Esophagus (tissue), 2 donors: Measurements from ENCODE around the gene XYLB. TPM values are rescaled to one million over a fixed set of nuclear protein-coding genes. Genes with fewer than 3 reads are reported as not detected.

ENCODE experiments used
- H3K27ac ChIP-seq, 2 donors: one replicate each; pipeline ENCODE4 v1.5.1; 2013; ENCODE audit warnings: low read depth in 2 of 2, mild to moderate bottlenecking in 2 of 2, inconsistent platforms in 1 of 2, low read length in 1 of 2, moderate library complexity in 1 of 2
- H3K27me3 ChIP-seq, 2 donors: one replicate each; pipeline ENCODE4 v1.6.1; 2013; ENCODE audit warnings: low read length in 2 of 2, control low read depth in 1 of 2, mild to moderate bottlenecking in 1 of 2; ENCODE audit not compliant: insufficient read depth in 2 of 2, control insufficient read depth in 1 of 2
- H3K36me3 ChIP-seq, 2 donors: one replicate each; pipeline ENCODE4 v1.6.1; 2013; ENCODE audit warnings: low read length in 1 of 2; ENCODE audit not compliant: control insufficient read depth in 2 of 2, insufficient read depth in 2 of 2
- H3K4me1 ChIP-seq, 2 donors: one replicate each; pipeline ENCODE4 v1.6.1; 2013; ENCODE audit warnings: low read length in 1 of 2; ENCODE audit not compliant: control insufficient read depth in 2 of 2, insufficient read depth in 2 of 2
- H3K4me3 ChIP-seq, 2 donors: one replicate each; pipeline ENCODE4 v1.5.1; 2013; ENCODE audit warnings: low read length in 2 of 2, mild to moderate bottlenecking in 2 of 2, low read depth in 1 of 2, moderate library complexity in 1 of 2
- H3K9me3 ChIP-seq, 2 donors: one replicate each; pipeline ENCODE4 v1.6.1; 2013; ENCODE audit warnings: mild to moderate bottlenecking in 2 of 2, low read depth in 1 of 2, low read length in 1 of 2, moderate library complexity in 1 of 2; ENCODE audit not compliant: control insufficient read depth in 2 of 2, insufficient read depth in 1 of 2
- WGBS, 2 donors: extraction: QIAGEN DNeasy Blood & Tissue Kit; methylation state at CpG; one replicate each; pipeline ENCODE4 v1.1.7; 2013; 5-methylcytosine and 5-hydroxymethylcytosine counted together
- polyA plus RNA-seq, 2 donors: library from polyadenylated mRNA; stranded (reverse); fragments of 200-250 nt; gene quantifications; one replicate each; pipeline ENCODE4 v1.2.3, GENCODE V29; 2013
- donor health status: healthy with polysubstance abuse.
- donor health status: Bipolar disorder and iron deficiency.

The XYLB gene
- polyA plus RNA-seq, 2 donors = 1.3 to 1.5 TPM

GRCh38 chr3:38337703-38338102, 8.9 kb upstream of the XYLB start:
- no peaks in the 10 kb centered on the region for H3K36me3 ChIP-seq
- no peaks in the 10 kb centered on the region for H3K4me1 ChIP-seq
- no peak overlapping the region for H3K27ac ChIP-seq
- H3K4me3 ChIP-seq = no peak overlapping the region
- no peaks in the 10 kb centered on the region for H3K9me3 ChIP-seq
- WGBS, 2 donors = 91 to 96% methylated on average over 2 of the region's 2 CpGs
- no peaks in the 10 kb centered on the region for H3K27me3 ChIP-seq

- no peak overlapping the region for H3K27ac ChIP-seq
- H3K9me3 ChIP-seq = no peaks in the 10 kb centered on the region
- H3K4me1 ChIP-seq = peaks cover 0 to 2% of the 10 kb centered on the region in 2 donors
- no peaks in the 10 kb centered on the region for H3K27me3 ChIP-seq
- WGBS, 2 donors = 89 to 97% methylated on average over 3 of the region's 3 CpGs
- no peaks in the 10 kb centered on the region for H3K36me3 ChIP-seq
- H3K4me3 ChIP-seq = no peak overlapping the region
Measured at GRCh38 chr3:38343797-38344594, 2.6 kb upstream of the XYLB start.

- 39 to 42% methylated on average over 10 of the region's 10 CpGs for WGBS, 2 donors
- Histone ChIP-seq H3K36me3 (no peaks in the 10 kb centered on the region), H3K27me3 (no peaks in the 10 kb centered on the region), H3K4me3 (peak overlapping the region; percentile 61 to 66), H3K27ac (no peak overlapping the region), H3K9me3 (no peaks in the 10 kb centered on the region), H3K4me1 (peaks cover 0 to 2% of the 10 kb centered on the region in 2 donors)
Measured at GRCh38 chr3:38345879-38346586, 552 bp upstream of the XYLB start.

GRCh38 chr3:38347421-38348200, 1.0 kb downstream of the XYLB start:
- Histone ChIP-seq H3K36me3 (no peaks in the 10 kb centered on the region), H3K27ac (no peak overlapping the region), H3K9me3 (no peaks in the 10 kb centered on the region), H3K4me3 (peak overlapping the region; percentile 61 to 66), H3K4me1 (peaks cover 0 to 2% of the 10 kb centered on the region in 2 donors), H3K27me3 (no peaks in the 10 kb centered on the region)
- WGBS, 2 donors = 69 to 84% methylated on average over 19 of the region's 19 CpGs

GRCh38 chr3:38348903-38349302, 2.3 kb downstream of the XYLB start:
- no peak overlapping the region for H3K4me3 ChIP-seq
- H3K36me3 ChIP-seq = no peaks in the 10 kb centered on the region
- H3K27ac ChIP-seq = no peak overlapping the region
- H3K27me3 ChIP-seq = no peaks in the 10 kb centered on the region
- H3K9me3 ChIP-seq = no peaks in the 10 kb centered on the region
- WGBS, 2 donors = 63 to 74% methylated on average over 4 of the region's 4 CpGs
- H3K4me1 ChIP-seq = peaks cover 0 to 2% of the 10 kb centered on the region in 2 donors

GRCh38 chr3:38349684-38350359, 3.2 kb downstream of the XYLB start:
- H3K27me3 ChIP-seq = no peaks in the 10 kb centered on the region
- WGBS, 2 donors = 80 to 83% methylated on average over 8 of the region's 8 CpGs
- H3K9me3 ChIP-seq = no peaks in the 10 kb centered on the region
- no peaks in the 10 kb centered on the region for H3K36me3 ChIP-seq
- H3K4me3 ChIP-seq = no peak overlapping the region
- H3K27ac ChIP-seq = no peak overlapping the region
- H3K4me1 ChIP-seq = peaks cover 0 to 2% of the 10 kb centered on the region in 2 donors

GRCh38 chr3:38353151-38353550, 6.6 kb downstream of the XYLB start:
- 84 to 88% methylated on average over 4 of the region's 4 CpGs for WGBS, 2 donors
- H3K4me1 ChIP-seq = peaks cover 0 to 2% of the 10 kb centered on the region in 2 donors
- H3K36me3 ChIP-seq = no peaks in the 10 kb centered on the region
- H3K4me3 ChIP-seq = no peak overlapping the region
- no peak overlapping the region for H3K27ac ChIP-seq
- no peaks in the 10 kb centered on the region for H3K9me3 ChIP-seq
- H3K27me3 ChIP-seq = no peaks in the 10 kb centered on the region

- 53 to 66% methylated on average over 4 of the region's 4 CpGs for WGBS, 2 donors
- Histone ChIP-seq H3K27ac (no peak overlapping the region), H3K36me3 (no peaks in the 10 kb centered on the region)
Measured at GRCh38 chr3:38354588-38355330, 8.2 kb downstream of the XYLB start.

More at GRCh38 chr3:38354588-38355330, 8.2 kb downstream of the XYLB start:
- Histone ChIP-seq H3K9me3 (no peaks in the 10 kb centered on the region), H3K4me3 (no peak overlapping the region), H3K27me3 (no peaks in the 10 kb centered on the region), H3K4me1 (no peaks in the 10 kb centered on the region)
